ENCODE measurements around the gene PPP1R37.

The PPP1R37 gene

DNA sequence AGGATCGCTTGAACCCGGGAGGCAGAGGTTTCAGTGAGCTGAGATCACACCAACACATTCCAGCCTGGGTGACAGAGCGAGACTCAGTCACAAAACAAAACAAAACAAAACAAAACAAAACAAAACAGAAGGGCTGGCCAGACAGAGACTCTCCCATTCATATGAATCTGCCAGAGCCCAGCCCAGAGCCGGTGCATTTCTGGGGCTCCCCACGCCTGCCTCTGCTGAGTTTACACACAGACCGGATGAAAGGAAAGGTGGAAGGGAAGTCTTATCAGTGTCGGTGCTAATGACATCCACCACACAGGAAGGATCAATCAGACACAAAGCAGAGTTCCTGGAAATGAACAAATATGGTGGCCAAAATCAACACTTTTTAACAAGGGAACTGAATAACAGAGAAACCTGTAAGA is 78.2 kb downstream of the PPP1R37 start:
- TF ChIP-seq, protein P1, sequence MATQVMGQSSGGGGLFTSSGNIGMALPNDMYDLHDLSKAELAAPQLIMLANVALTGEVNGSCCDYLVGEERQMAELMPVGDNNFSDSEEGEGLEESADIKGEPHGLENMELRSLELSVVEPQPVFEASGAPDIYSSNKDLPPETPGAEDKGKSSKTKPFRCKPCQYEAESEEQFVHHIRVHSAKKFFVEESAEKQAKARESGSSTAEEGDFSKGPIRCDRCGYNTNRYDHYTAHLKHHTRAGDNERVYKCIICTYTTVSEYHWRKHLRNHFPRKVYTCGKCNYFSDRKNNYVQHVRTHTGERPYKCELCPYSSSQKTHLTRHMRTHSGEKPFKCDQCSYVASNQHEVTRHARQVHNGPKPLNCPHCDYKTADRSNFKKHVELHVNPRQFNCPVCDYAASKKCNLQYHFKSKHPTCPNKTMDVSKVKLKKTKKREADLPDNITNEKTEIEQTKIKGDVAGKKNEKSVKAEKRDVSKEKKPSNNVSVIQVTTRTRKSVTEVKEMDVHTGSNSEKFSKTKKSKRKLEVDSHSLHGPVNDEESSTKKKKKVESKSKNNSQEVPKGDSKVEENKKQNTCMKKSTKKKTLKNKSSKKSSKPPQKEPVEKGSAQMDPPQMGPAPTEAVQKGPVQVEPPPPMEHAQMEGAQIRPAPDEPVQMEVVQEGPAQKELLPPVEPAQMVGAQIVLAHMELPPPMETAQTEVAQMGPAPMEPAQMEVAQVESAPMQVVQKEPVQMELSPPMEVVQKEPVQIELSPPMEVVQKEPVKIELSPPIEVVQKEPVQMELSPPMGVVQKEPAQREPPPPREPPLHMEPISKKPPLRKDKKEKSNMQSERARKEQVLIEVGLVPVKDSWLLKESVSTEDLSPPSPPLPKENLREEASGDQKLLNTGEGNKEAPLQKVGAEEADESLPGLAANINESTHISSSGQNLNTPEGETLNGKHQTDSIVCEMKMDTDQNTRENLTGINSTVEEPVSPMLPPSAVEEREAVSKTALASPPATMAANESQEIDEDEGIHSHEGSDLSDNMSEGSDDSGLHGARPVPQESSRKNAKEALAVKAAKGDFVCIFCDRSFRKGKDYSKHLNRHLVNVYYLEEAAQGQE (IDR thresholded peaks at IDR 0.05; ENCODE audit: insufficient read depth in 1 of 2, low read depth in 2 of 2, low read length in 2 of 2): peak in 1 of 2 experiments; percentile 68; a peak in 2 of 4 replicates
- peak; percentile 57; the same call in 1 of the 2 replicates for TF ChIP-seq SIN3A (IDR thresholded peaks at IDR 0.05; ENCODE audit: borderline replicate concordance, insufficient read depth, low read length)
- TF ChIP-seq FOXP2 (optimal IDR thresholded peaks at IDR 0.05; ENCODE audit: borderline replicate concordance, extremely low read depth, extremely low read length, insufficient read depth): no peak
- TF ChIP-seq POLR2AphosphoS5 (IDR thresholded peaks at IDR 0.05; ENCODE audit: low read depth, low read length): peak; percentile 36; the same call in 1 of the 2 replicates

DNA sequence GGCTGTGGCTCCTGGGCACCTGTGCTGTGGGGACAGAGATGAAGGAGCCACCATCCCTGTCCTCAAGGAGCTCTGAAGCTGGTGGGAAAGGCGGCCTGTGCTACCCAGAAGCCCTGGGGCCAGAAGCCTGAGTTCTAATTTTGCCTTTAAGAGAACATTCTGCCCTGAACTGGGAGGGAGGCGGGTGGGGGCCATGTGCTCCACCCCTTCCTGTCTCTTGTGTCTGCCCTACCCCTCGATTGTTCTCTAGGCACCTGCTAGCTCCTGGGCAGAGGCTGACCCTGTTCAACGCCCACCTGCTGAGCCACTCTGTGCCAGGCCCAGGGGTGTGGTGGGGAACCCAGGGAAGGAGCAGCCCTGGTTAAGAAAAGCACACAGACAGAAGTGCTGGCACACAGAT is 79.2 kb downstream of the PPP1R37 start:
- TF ChIP-seq SIN3A (IDR thresholded peaks at IDR 0.05; ENCODE audit: borderline replicate concordance, insufficient read depth, low read length) (no peak), POLR2AphosphoS5 (IDR thresholded peaks at IDR 0.05; ENCODE audit: low read depth, low read length) (no peak), FOXP2 (optimal IDR thresholded peaks at IDR 0.05; ENCODE audit: borderline replicate concordance, extremely low read depth, extremely low read length, insufficient read depth) (no peak), TAF1 (IDR thresholded peaks at IDR 0.05; ENCODE audit: borderline replicate concordance, insufficient read depth, low read length) (no peak)
- TF ChIP-seq, protein P1 (IDR thresholded peaks at IDR 0.05; ENCODE audit: insufficient read depth in 1 of 2, low read depth in 2 of 2, low read length in 2 of 2): no peak

DNA sequence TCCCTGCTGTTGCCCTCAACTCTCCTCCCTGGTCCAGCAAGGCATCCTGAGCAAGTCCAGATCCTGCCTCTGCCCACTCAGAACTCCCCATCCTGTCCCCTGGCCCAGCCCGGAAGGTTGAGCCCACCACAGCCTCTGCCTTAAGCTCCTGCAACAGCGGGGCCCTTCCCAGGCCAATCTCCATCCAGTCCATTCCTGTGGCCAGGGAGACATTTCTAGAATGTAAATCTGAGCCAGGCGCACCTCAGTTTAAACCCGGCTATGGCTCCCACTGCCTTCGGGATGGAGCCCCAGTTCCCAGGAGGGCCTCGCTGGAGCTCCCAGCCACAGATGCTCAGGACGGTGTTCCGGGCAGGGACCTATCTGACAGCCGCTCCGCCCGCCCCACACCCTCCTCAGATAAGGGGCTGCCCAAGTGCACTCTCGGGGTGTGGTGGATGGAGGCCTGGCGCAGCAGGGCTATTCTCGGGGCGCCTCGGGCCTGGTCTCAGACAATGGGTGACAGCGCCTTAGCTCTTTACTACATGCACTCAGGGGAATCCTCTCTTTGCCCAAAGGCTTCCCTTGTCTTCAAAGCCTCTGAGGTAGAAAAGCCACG is 79.7 kb downstream of the PPP1R37 start:
- TF ChIP-seq SIN3A (IDR thresholded peaks at IDR 0.05; ENCODE audit: borderline replicate concordance, insufficient read depth, low read length) (no peak), FOXP2 (optimal IDR thresholded peaks at IDR 0.05; ENCODE audit: borderline replicate concordance, extremely low read depth, extremely low read length, insufficient read depth) (no peak), POLR2AphosphoS5 (IDR thresholded peaks at IDR 0.05; ENCODE audit: low read depth, low read length) (no peak), TAF1 (IDR thresholded peaks at IDR 0.05; ENCODE audit: borderline replicate concordance, insufficient read depth, low read length) (no peak)
- TF ChIP-seq, protein P1 (IDR thresholded peaks at IDR 0.05; ENCODE audit: insufficient read depth in 1 of 2, low read depth in 2 of 2, low read length in 2 of 2): no peak

DNA sequence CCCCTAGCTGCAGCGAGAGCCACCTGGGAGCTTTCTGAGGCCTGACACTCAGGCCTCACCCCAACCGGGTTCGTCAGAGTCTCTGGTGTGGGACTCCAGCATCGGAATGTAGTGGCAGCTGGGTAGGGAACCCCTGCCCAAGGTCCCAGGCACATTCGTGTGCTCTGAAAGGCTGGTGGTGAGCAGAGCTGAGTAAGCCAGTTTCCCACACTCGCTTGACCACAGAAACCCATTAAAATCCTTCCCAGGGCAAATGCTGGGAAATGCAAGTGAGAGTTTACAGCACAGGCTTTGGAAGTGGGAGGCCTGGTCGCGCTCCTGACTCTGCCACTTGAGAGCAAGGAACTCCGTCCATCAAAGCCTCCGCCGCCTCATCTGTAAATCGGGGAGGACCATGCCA is 80.8 kb downstream of the PPP1R37 start:
- TF ChIP-seq FOXP2 (optimal IDR thresholded peaks at IDR 0.05; ENCODE audit: borderline replicate concordance, extremely low read depth, extremely low read length, insufficient read depth) (no peak), SIN3A (IDR thresholded peaks at IDR 0.05; ENCODE audit: borderline replicate concordance, insufficient read depth, low read length) (no peak), POLR2AphosphoS5 (IDR thresholded peaks at IDR 0.05; ENCODE audit: low read depth, low read length) (no peak), TAF1 (IDR thresholded peaks at IDR 0.05; ENCODE audit: borderline replicate concordance, insufficient read depth, low read length) (no peak)
- TF ChIP-seq, protein P1 (IDR thresholded peaks at IDR 0.05; ENCODE audit: insufficient read depth in 1 of 2, low read depth in 2 of 2, low read length in 2 of 2): no peak
